K562 (cell line): ENCODE results near the gene PCSK2. TPM values are rescaled to one million over a fixed set of nuclear protein-coding genes. Genes with fewer than 3 reads are reported as not detected.

Source experiments
- ATAC-seq: fragments of 200-7000 bp; cut with Tn5 transposase; 3 replicates; pipeline ENCODE4 v1.9.1; 2020; ENCODE audit warnings: moderate library complexity
- BruUV-seq: library from RNA; stranded (reverse); fragments of 400-500 nt; replicated peaks from 2 replicates; lab custom pipeline; 2021; lab: Mats Ljungman, UMichigan
- CTCF ChIA-PET: fragments of 300-600 bp; formaldehyde crosslinking; extraction: SDS; loops from one replicate; lab custom pipeline; 2021; ENCODE audit warnings: low intra/inter-chr PET ratio; lab: Yijun Ruan, JAX
- POLR2A ChIA-PET: fragments of 300-600, 350-650 bp; sonication (Branson Sonifier 250); formaldehyde crosslinking; extraction: SDS; loops from one replicate; lab custom pipeline; 2021; ENCODE audit warnings: antibody characterized with exemption, inconsistent platforms; lab: Yijun Ruan, JAX
- DNase-seq, 4 experiments: peaks; one replicate each; pipeline versions ENCODE4 v3.0.0 to v3.0.0-alpha.2; 2011 to 2018; ENCODE audit warnings: low spot score in 3 of 4, mixed read lengths in 3 of 4; ENCODE audit errors: extremely low read depth in 1 of 4
- FAIRE-seq: peaks from 2 replicates; lab custom pipeline; 2011; peaks lifted over from hg19 to GRCh38; lab: Jason Lieb, UNC
- H2AFZ ChIP-seq: 2 replicates; pipeline ENCODE4 v1.6.0; 2011; ENCODE audit warnings: low read depth, low read length, control low read depth, inconsistent platforms
- H3K27ac ChIP-seq: fragments of 200-600 bp; 3 replicates; pipeline ENCODE4 v1.8.0; 2011; ENCODE audit warnings: low read depth, mild to moderate bottlenecking, control low read depth, inconsistent platforms, low read length, moderate library complexity, mixed read lengths; ENCODE audit errors: extremely low read depth
- H3K27me3 ChIP-seq, 2 experiments: fragments of 300-600 bp in 1 of 2; 2 replicates in 1 of 2; 3 replicates in 1 of 2; pipeline versions ENCODE4 v1.6.0 to v1.8.0; 2011; ENCODE audit warnings: inconsistent platforms in 2 of 2, low read length in 2 of 2, mild to moderate bottlenecking in 1 of 2, mixed read lengths in 1 of 2, moderate library complexity in 1 of 2; ENCODE audit not compliant: control insufficient read depth in 2 of 2, insufficient read depth in 2 of 2
- H3K36me3 ChIP-seq: fragments of 300-600 bp; 3 replicates; pipeline ENCODE4 v1.8.0; 2011; ENCODE audit warnings: mild to moderate bottlenecking, low read length, inconsistent platforms; ENCODE audit not compliant: control insufficient read depth, insufficient read depth
- H3K4me1 ChIP-seq, 2 experiments: fragments of 200-600 bp in 1 of 2; replicated peaks in 1 of 2; 2 replicates in 1 of 2; 3 replicates in 1 of 2; pipeline versions ENCODE4 v1.5.1 to v1.8.0; 2011; ENCODE audit warnings: inconsistent platforms in 2 of 2, low read length in 2 of 2, mild to moderate bottlenecking in 1 of 2, mixed read lengths in 1 of 2, moderate library complexity in 1 of 2; ENCODE audit not compliant: control insufficient read depth in 2 of 2, insufficient read depth in 2 of 2
- H3K4me2 ChIP-seq: 2 replicates; pipeline ENCODE4 v1.6.1; 2011; ENCODE audit warnings: low read length, control low read depth, inconsistent platforms, mixed read lengths; ENCODE audit not compliant: insufficient read depth
- H3K4me3 ChIP-seq: fragments of 200-600 bp; sonication (generic), shearing (Covaris generic); 2 replicates; pipeline ENCODE4 v1.5.1; 2016; ENCODE audit warnings: control low read depth, inconsistent platforms
- H3K79me2 ChIP-seq: fragments of 200-600 bp; 3 replicates; pipeline ENCODE4 v1.8.0; 2011; ENCODE audit warnings: low read length, inconsistent platforms; ENCODE audit not compliant: control insufficient read depth, insufficient read depth
- H3K9ac ChIP-seq, 2 experiments: 2 replicates each; pipeline versions ENCODE4 v1.6.0 to v1.6.1; 2011; ENCODE audit warnings: low read depth in 2 of 2, low read length in 2 of 2, control low read depth in 1 of 2, inconsistent platforms in 1 of 2, mild to moderate bottlenecking in 1 of 2, mixed read lengths in 1 of 2; ENCODE audit not compliant: insufficient read depth in 1 of 2
- H3K9me1 ChIP-seq: one replicate; pipeline ENCODE4 v1.6.0; 2011; ENCODE audit warnings: inconsistent platforms, mild to moderate bottlenecking, low read length, moderate library complexity; ENCODE audit not compliant: control insufficient read depth, insufficient read depth
- H3K9me3 ChIP-seq: replicated peaks from 2 replicates; pipeline ENCODE4 v1.5.1; 2011; ENCODE audit warnings: low read depth, low read length, inconsistent platforms; ENCODE audit not compliant: control insufficient read depth, insufficient read depth
- H4K20me1 ChIP-seq: replicated peaks from 2 replicates; pipeline ENCODE4 v1.6.1; 2011; ENCODE audit warnings: low read length, inconsistent platforms, mixed read lengths; ENCODE audit not compliant: control insufficient read depth, insufficient read depth
- HDAC2 ChIP-seq: fragments of 450-650 bp; IDR thresholded peaks from 2 replicates; pipeline ENCODE4 v1.6.1; 2016; ENCODE audit warnings: mild to moderate bottlenecking
- HINFP ChIP-seq: fragments of 450-650 bp; conservative IDR thresholded peaks from 2 replicates; pipeline ENCODE4 v1.6.1; 2016; ENCODE audit warnings: missing genetic modification characterization, low read depth, mild to moderate bottlenecking, control low read depth, missing compliant biosample characterization
- HNRNPLL ChIP-seq: fragments of 200-400 bp; formaldehyde crosslinking; IDR thresholded peaks from 2 replicates; pipeline ENCODE4 v1.6.1; 2017; ENCODE audit warnings: low read length, low read depth, mild to moderate bottlenecking; ENCODE audit not compliant: poor library complexity, severe bottlenecking
- MED1 ChIP-seq: sonication (generic); formaldehyde crosslinking; IDR thresholded peaks from 2 replicates; pipeline ENCODE4 v1.8.1; 2023; ENCODE audit warnings: missing genetic modification reagents, borderline replicate concordance
- MTA2 ChIP-seq: fragments of 450-650 bp; IDR thresholded peaks from 2 replicates; pipeline ENCODE4 v1.6.1; 2016; ENCODE audit warnings: low read depth
- NCOA4 ChIP-seq: fragments of 450-650 bp; IDR thresholded peaks from 2 replicates; pipeline ENCODE4 v1.6.1; 2018; ENCODE audit warnings: mild to moderate bottlenecking; ENCODE audit not compliant: partially characterized antibody
- NR1H2 ChIP-seq: sonication (generic); formaldehyde crosslinking; IDR thresholded peaks from 2 replicates; pipeline ENCODE4 v1.4.0; 2020; ENCODE audit warnings: mild to moderate bottlenecking, missing genetic modification reagents
- PTTG1 ChIP-seq: fragments of 450-650 bp; IDR thresholded peaks from 2 replicates; pipeline ENCODE4 v1.6.1; 2016; ENCODE audit warnings: low read depth, mild to moderate bottlenecking, missing genetic modification characterization, missing compliant biosample characterization
- STAT5B ChIP-seq: fragments of 250-450 bp; sonication (Bioruptor Pico); IDR thresholded peaks from 2 replicates; pipeline ENCODE4 v1.8.0; 2021; ENCODE audit warnings: mild to moderate bottlenecking, inconsistent platforms
- TCF7 ChIP-seq: sonication (generic); IDR thresholded peaks from 2 replicates; pipeline ENCODE4 v1.6.1; 2016; ENCODE audit warnings: antibody characterized with exemption, borderline replicate concordance
- THRB ChIP-seq: fragments of 450-650 bp; formaldehyde crosslinking; conservative IDR thresholded peaks from 2 replicates; pipeline ENCODE4 v1.4.0; 2022; ENCODE audit warnings: mild to moderate bottlenecking, missing genetic modification characterization
- TSC22D4 ChIP-seq: fragments of 450-650 bp; IDR thresholded peaks from 2 replicates; pipeline ENCODE4 v1.6.1; 2016; ENCODE audit warnings: missing genetic modification characterization, missing biosample characterization, control low read depth
- ZNF316 ChIP-seq: fragments of 450-650 bp; IDR thresholded peaks from 2 replicates; pipeline ENCODE4 v1.6.1; 2016
- WGBS: fragments of 100-300 bp; shearing (Covaris generic); methylation state at CpG from one replicate; pipeline ENCODE4 v1.1.6; 2016; ENCODE audit warnings: low coverage, mixed read lengths; ENCODE audit not compliant: insufficient coverage; ENCODE audit errors: missing lambda C conversion rate; 5-methylcytosine and 5-hydroxymethylcytosine counted together
- in situ Hi-C: fragments of 300-500 bp; cut with MboI; formaldehyde crosslinking; loops from 4 replicates; pipeline ENCODE4 v1.15.0; 2018; ENCODE audit warnings: inconsistent platforms, mixed read lengths
- intact Hi-C: fragments of 100-400 bp; cut with micrococcal nuclease; formaldehyde crosslinking; loops from 2 replicates; pipeline ENCODE4 v1.14.2; 2022
- polyA plus RNA-seq, 8 experiments: library from polyadenylated mRNA; depleted of rRNA in 4 of 8; stranded (reverse) in 5 of 8; unstranded in 3 of 8; fragments of >200 nt; fragmentation: Nextera tagmentation in 2 of 8; fragmentation: Illumina TruSeq in 1 of 8; extraction: Ambion mirVana in 2 of 8; extraction: Trizol in 1 of 8; gene quantifications; 2 replicates each; pipeline versions ENCODE4 v1.2.1 to v1.2.3, GENCODE V29; 2011 to 2014; ENCODE audit warnings: inconsistent platforms in 1 of 8, missing spikeins in 1 of 8
- total RNA-seq, 7 experiments: library from RNA; depleted of rRNA in 6 of 7; stranded (reverse); fragments of >200 nt in 6 of 7; fragmentation: Illumina TruSeq in 2 of 7; extraction: Trizol in 2 of 7; gene quantifications; 2 replicates each; pipeline versions ENCODE4 v1.2.1 to v1.2.3, GENCODE V29; 2011 to 2021; ENCODE audit warnings: low replicate concordance in 1 of 7
- TF ChIP-seq, protein P1 (sequence below): fragments of 250-450 bp; sonication (Bioruptor Pico); IDR thresholded peaks from 2 replicates; pipeline ENCODE4 v1.4.0; 2020; ENCODE audit warnings: borderline replicate concordance
- TF ChIP-seq, protein P2 (sequence below): sonication (generic); formaldehyde crosslinking; IDR thresholded peaks from 2 replicates; pipeline ENCODE4 v1.8.1; 2023; ENCODE audit warnings: missing genetic modification reagents, mild to moderate bottlenecking, borderline replicate concordance

The PCSK2 gene
- total and polyA plus RNA-seq, 9 of the 15 experiments (the other 6 are each of a cell fraction or from before 2014, with no cell fraction given) = 0.04 to 0.07 (median 0.05) TPM; not detected in 6

- intact Hi-C loops = no loop called here
- Histone ChIP-seq H3K9ac (no peak overlapping the region), H3K9me1 (no peaks in the 10 kb centered on the region), H4K20me1 (no peaks in the 10 kb centered on the region), H3K79me2 (no peaks in the 10 kb centered on the region), H3K4me2 (no peak overlapping the region), H3K27me3 (peaks cover 7 to 51% of the 10 kb centered on the region in 2 experiments; a peak in 4 of 5 replicates), H3K36me3 (no peaks in the 10 kb centered on the region), H3K4me3 (no peak overlapping the region), H3K4me1 (no peaks in the 10 kb centered on the region), H3K9me3 (no peaks in the 10 kb centered on the region), H3K27ac (no peak overlapping the region), H2AFZ (no peak overlapping the region)
- CTCF ChIA-PET = no interaction called here
- in situ Hi-C loops = no loop called here
- 6% methylated on average over 9 of the region's 9 CpGs for WGBS
- ATAC-seq (no peak), FAIRE-seq (no peak), DNase-seq (no peak)
- BruUV-seq = no TSS peak
- POLR2A ChIA-PET = no interaction called here
- no peak for TF ChIP-seq STAT5B (CRISPR knock-in tag)
- TF ChIP-seq HINFP (tag) = no peak
- no peak for TF ChIP-seq PTTG1 (tag)
- TF ChIP-seq, protein P1, sequence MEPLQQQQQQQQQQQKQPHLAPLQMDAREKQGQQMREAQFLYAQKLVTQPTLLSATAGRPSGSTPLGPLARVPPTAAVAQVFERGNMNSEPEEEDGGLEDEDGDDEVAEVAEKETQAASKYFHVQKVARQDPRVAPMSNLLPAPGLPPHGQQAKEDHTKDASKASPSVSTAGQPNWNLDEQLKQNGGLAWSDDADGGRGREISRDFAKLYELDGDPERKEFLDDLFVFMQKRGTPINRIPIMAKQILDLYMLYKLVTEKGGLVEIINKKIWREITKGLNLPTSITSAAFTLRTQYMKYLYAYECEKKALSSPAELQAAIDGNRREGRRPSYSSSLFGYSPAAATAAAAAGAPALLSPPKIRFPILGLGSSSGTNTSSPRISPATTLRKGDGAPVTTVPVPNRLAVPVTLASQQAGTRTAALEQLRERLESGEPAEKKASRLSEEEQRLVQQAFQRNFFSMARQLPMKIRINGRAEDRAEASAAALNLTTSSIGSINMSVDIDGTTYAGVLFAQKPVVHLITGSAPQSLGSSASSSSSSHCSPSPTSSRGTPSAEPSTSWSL (CRISPR knock-in tag) = no peak
- TF ChIP-seq HDAC2 = no peak
- no peak for TF ChIP-seq TCF7
- TF ChIP-seq, protein P2, sequence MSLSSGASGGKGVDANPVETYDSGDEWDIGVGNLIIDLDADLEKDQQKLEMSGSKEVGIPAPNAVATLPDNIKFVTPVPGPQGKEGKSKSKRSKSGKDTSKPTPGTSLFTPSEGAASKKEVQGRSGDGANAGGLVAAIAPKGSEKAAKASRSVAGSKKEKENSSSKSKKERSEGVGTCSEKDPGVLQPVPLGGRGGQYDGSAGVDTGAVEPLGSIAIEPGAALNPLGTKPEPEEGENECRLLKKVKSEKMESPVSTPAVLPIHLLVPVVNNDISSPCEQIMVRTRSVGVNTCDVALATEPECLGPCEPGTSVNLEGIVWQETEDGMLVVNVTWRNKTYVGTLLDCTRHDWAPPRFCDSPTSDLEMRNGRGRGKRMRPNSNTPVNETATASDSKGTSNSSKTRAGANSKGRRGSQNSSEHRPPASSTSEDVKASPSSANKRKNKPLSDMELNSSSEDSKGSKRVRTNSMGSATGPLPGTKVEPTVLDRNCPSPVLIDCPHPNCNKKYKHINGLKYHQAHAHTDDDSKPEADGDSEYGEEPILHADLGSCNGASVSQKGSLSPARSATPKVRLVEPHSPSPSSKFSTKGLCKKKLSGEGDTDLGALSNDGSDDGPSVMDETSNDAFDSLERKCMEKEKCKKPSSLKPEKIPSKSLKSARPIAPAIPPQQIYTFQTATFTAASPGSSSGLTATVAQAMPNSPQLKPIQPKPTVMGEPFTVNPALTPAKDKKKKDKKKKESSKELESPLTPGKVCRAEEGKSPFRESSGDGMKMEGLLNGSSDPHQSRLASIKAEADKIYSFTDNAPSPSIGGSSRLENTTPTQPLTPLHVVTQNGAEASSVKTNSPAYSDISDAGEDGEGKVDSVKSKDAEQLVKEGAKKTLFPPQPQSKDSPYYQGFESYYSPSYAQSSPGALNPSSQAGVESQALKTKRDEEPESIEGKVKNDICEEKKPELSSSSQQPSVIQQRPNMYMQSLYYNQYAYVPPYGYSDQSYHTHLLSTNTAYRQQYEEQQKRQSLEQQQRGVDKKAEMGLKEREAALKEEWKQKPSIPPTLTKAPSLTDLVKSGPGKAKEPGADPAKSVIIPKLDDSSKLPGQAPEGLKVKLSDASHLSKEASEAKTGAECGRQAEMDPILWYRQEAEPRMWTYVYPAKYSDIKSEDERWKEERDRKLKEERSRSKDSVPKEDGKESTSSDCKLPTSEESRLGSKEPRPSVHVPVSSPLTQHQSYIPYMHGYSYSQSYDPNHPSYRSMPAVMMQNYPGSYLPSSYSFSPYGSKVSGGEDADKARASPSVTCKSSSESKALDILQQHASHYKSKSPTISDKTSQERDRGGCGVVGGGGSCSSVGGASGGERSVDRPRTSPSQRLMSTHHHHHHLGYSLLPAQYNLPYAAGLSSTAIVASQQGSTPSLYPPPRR (CRISPR knock-in tag) = no peak
- TF ChIP-seq TSC22D4 (tag) = no peak
- TF ChIP-seq NR1H2 = no peak
- no peak for TF ChIP-seq MTA2
- no peak for TF ChIP-seq THRB (CRISPR knock-in tag)
- TF ChIP-seq HNRNPLL = no peak
- TF ChIP-seq ZNF316 = no peak
- TF ChIP-seq MED1 = no peak
- TF ChIP-seq NCOA4 = no peak
These were observed 269.0 kb downstream of the PCSK2 start for GRCh38 chr20:17495826-17496225.
